GM21529 (cell line): ENCODE data around the gene SUPT4H1.

Source experiments
- ATAC-seq: cut with Tn5 transposase; IDR thresholded peaks from one replicate; pipeline ENCODE4 v1.9.1; 2021; ENCODE audit not compliant: unreplicated experiment

The SUPT4H1 gene

GRCh38 chr17:58307468-58308172 lies 44.4 kb downstream of the SUPT4H1 start:
- ATAC-seq: no peak

DNA sequence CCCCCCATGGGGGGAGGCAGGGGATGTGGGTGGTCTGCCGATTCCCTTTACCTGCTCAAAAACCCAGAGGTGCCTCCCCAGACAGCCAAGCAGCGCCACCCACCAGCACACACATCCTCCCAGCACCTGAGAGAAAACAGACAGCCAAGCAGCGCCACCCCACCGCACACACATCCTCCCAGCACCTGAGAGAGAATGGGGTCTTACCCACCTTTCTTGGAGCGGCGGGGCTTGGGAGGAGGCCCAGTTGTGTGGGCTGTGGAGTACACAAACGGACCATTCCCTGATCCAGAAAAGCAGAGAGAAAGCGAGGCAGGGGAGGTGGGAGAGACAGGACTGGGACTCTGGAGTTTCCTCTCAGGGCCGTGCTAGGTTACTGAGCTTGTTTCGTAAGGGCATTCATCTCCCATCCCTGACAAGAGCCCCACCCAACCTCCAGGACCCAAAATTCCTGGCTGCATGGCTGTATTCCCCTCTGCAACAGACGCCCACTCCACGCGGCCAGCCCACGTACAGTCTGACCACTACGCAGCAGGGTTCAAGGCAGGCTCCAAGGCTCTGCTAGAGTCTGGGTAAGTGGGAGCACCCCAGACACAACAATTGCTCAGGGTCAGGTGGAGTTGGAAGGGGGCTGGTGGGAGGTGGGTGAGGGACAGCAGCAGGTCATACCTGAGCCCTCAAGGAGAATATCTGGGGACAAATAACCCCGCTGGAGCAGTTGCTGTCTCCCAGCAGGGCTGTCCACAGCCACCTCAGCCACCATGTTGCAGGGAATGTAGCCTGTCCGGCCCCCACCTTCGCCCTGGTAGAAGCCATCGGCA lies 45.7 kb downstream of the SUPT4H1 start:
- ATAC-seq: no peak

DNA sequence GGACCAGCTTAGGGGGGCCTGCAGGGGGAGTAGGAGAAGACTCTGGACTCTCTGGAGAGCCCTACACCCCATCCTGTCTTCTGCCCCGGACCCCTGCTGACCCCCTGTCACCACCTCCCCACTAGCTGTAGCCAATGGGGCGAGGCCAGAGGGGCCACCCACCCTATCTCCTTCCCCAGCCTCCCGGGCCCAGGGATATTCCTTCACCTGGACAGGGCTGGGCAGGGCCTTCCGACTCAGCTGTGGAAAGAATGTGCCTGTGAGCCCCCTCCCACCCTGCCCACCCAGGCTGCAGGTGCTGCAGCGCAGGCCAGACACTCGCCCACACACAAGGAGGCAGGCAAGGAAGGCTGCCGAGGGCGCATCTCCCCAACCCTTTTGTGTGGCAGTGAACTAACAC lies 46.4 kb downstream of the SUPT4H1 start:
- ATAC-seq: no peak

- no peak for ATAC-seq
These were observed 47.1 kb downstream of the SUPT4H1 start for GRCh38 chr17:58304750-58305486.

- ATAC-seq: no peak
These were observed 47.8 kb downstream of the SUPT4H1 start for GRCh38 chr17:58303971-58304749.

DNA sequence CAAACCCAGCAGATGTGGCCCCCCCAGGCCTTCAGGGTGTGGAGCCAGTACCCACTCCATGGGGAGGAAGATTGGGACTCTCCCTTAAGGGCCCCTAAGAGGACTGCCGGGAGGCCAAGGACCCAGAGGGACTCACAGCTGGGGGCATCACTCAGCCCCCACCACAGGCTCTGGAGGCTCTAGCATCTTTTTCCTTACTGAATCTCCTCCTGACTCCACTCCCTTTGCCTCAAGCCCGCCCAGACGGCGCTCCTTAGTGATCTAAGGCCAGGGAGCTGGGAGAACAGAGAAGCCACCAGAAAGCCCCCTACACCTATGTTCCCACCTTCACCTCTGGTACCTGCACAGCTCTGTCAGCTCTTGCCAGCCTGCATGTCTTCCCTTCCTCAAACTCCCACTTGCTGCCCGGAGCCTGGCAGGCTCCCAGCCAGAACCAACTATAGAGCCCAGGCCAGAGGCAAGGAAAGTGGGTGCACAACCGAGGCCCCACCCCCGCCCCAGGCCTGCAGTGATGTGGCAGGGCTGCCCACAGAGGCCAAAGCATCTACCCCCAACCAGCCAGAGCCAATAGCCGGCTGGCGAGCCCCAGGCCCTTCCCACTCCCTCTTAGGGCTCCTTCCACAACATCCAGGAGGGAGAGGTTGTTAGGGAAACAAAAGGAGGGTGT lies 48.9 kb downstream of the SUPT4H1 start:
- ATAC-seq: no peak

DNA sequence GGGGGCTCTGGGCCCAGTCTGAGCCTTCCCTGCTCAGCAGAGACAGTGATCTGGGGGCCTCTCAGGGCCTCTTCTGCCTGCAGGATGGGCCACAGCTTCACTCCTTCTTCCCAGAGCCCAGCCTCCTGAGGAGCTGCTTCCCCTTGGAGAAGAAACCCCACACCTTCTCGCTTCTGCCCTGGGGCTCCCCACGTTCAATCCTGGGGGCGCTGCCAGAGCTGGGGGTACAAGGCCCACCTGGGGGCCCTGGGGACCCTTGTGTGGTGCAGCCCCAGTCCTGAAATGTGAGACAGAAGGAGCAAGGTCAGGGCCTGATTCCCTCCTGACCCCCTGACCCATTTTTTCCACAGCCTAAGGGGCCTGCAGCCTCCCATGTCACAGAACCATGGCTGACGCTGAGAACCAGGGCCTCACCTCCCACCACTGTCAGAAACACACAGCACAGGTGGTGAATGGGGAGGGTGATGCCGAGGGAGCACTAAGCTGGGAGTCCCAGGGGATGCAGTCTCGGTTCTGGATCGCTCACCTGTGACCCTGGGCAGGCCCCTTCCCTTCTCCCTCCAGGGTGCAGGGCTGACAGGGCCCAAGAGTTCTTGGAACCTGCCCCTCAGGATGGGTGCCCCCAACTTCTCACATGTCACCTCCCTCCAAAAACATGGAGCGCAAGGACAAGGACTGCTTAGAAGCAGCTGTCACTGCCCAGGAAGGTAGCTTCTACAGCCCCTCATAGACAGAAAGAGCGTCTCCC lies 49.7 kb downstream of the SUPT4H1 start:
- no peak for ATAC-seq

DNA sequence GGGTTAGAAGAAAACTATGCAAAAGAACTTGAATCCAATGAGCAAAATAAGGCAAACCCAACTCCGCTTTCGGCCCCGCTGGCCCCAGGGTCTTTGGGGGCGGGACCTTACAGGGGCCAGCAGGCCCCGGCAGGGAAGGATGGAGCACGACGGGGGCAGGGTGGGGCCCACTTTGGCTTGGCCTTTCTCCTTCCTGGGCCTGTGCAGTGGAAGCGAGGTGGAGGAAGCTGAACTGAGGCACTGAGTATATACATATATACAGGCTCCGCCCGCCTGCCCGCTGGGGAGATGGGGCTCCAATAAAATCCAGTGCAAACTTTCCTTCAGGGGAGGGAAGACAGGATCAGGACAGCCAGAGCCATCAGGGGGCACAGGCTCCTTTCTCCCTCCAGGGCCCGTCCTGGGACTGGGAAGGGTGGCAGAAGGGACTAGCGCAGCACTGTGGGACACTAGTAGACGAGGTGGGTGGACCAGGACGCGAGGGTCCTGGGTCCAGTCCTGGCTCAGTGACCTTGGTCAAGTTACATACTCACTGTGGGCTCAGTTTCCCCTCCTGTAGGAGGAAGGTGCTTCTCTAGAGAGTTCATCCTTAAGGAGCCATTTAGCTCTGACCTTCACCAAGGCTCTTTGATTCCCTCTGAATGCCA lies 50.4 kb downstream of the SUPT4H1 start:
- no peak for ATAC-seq

DNA sequence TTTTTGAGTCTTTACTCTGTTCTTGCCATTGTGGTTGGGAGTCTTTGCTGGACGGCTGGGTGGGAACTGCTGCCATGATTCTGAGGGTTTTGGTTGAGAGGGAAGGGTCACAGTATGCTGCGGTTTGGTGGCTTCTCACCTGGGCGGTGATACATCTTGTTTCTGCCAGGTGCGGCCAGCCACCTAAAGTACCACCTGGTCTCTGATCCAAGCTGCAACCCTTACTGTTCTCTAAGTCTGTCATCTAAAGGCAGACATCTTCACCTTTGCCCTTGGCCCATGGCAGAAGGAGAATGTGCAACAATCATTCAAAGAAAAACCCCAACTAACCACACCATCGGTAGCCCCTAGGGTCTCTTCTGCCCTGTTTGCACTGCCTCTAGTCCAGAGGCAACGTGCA lies 51.7 kb downstream of the SUPT4H1 start:
- no peak for ATAC-seq
